NCI-H69 (cell line): ENCODE data around the gene ADAMTS17.

Experiments
- DNase-seq: peaks from one replicate; lab custom pipeline; 2025; lab: John Stamatoyannopoulos, UW

The ADAMTS17 gene

DNA sequence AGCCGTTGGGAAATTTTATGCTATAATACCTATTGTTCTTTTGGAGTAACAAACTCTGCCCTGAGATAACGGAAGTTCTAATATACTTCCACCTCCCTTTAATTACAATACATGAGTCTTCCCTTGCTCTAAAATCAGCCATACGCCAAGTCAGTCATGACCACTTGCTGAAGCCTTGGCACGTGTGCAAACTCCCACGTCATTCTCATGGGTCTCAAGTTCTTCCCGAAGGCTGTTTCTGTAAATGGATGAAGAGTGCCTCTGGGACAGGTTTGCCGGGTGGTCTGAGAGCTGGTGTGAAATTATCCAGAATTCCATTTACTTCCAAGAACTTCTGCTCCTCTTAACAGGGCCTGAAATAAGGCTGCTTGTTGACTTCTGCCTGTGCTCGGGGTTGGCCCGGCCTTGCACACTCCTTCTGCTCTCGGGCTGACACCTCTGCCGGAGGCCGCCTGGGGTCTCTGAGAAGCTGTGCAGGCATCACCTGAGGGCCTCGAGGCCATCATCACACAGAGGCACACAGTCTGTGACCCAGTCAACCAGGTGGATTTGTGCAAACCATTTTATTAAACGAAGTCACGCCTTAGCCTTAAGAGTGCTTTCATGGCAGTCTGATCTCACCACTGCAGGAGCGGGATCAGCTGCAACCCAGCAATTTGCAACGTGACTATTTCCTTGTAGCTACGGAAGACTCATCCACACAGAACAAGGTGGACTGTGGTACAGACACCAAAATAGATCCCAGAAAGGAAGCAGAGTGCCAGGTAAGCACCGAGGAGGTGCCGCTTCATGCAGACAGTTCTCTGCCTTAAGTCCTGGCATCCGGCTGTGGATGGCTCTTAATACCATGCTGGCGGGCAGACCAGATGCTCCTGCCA, 120.1 kb downstream of the ADAMTS17 start:
- DNase-seq = no peak

DNA sequence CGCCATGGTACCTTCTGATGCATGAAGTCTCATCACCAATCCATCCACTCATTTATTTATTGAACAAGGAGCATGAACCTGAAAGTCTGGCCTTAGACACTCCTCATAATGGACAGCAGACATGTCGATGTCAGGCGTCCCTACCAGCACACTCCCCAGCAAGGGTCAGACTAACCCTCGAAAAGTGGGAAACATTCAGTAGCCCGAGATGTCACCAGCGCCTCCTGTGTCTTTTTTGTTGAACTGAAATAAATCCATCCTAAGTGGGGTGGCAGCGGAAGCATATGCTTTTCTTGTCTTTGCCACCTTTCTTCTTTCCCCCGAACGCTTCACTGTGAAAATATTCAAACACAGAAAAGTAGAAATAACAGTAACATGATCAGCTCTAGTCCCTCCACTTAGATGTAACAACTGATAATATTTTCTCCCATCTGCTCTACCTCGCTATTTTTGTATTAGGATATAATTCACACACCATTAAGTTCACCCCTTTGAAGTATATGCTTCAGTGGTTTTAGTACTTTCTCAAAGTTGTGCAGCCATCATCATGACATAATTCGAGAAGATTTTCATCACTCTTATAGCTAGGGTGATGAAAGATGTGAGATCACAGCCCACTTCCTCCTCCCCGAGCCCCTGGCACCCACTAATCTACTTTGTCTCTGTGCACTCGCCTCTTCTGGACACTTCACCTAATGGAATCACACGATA, 121.6 kb downstream of the ADAMTS17 start:
- DNase-seq = no peak

- DNase-seq = no peak
Measured at GRCh38 chr15:100218434-100218833, 123.3 kb downstream of the ADAMTS17 start.

DNA sequence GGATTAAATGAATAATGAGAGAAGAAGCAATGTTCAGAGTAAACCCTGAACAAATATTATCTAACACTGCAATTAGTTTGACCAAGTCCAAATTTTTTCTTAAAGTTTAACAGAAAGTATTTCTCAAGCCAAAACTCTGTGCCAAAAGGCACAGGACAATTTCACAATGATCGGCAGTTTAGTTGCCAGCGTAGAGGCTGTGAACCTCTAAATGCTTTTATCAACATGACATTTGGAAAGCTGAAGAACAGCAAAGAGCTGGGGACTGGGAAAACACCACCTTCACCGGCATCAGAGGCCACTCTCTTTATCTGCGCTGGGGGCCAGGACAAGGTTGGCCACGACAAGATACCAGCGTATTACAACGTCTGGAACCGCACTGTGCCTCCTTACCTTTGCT, 125.6 kb downstream of the ADAMTS17 start:
- DNase-seq = no peak

DNA sequence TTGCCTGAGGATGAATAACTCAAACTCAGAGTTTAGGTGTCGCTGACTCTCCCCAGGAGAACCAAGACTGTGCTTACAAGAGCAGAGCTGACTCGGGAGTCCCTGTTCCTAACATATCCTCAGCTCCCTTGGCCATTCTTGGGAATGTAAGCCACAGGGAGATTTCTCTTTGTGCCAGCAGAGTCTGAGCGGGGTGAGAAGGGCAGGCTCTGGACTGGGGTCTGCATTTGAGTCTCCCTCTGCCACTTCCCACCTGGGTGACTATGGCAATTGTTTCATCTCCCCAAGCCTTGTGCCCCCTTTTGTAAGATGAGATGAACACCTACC, 126.0 kb downstream of the ADAMTS17 start:
- DNase-seq = no peak

DNA sequence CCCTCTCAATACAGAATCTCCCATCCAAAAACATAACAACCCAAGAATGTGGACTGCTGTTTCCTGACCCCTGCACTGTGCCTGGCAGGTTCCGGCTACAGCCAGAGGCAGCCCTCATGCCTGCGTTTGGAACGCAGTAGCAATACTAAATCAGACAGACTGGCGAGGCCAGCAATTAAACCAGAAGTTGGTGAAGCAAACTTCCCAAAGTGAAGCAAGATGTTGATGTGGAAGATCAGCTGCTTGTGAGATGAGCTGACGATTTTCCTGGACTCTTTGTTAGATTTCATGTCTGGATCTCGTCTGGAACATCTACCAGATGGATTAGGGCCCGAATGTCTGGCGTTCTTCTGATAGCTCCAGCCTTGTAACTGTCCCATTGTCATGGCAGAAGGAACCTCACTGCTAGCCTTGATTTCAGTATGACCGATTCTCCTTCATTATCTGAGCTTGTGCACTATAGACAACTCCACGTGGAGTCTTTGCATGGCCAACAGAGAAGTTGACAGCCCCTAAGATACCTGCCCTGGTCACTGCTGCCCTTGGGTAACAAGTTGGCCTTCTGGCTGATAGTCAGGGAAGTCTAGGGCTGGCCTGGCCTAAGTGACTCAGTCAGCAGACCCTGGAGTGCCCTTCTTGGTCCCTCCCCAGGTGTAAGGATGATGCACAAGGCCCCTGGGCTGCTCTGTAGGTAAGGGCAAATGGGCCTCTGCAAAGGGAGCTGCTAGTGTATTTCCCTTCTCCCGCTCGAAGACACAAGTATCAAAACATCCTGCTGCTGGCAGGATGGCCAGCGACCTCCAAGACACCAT, 126.5 kb downstream of the ADAMTS17 start:
- no peak for DNase-seq

DNA sequence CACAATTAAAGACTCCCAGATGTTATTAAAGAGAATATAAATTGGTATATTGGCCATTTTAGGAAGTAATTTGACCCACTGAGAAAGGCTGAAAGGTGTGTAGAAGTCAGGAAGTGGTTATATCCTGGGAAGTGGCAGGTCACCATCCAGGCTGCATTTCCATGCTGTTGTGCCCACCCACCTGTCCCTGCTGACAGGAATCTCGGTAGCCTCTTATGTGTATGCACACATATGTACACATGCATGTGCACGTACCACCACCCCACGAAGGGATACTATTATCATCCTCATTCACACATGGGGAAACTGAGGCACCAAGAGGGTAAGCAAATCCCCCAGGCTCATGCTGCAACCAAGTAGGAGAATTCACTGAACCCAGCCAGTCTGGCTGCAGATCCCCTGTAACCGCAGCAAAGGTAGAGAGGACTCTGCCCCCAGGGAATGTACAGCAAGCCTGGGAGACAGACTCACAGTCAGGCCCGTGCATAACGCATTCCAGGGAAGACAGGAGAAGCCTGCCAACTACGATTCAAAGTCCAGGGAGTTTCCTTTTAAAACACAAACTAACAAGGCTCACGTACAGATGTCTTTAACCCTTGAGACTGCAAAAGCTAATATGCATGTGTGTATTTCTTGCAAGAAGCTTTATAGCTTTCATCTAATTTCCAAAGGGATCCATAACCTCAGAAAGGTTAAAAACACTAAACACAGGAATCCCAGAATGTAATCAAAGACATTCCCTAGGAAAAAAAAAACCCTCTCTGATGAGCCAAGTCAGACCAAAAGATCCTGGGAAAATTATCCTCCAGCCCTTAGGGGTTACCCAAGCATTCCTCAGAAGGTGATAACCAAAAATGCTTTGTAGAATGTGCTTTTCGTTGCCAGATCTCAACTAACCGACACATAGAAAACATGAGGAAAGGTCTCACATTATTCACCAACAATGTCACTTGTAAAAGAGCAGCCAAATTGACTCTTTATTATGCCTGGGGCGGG, 129.6 kb downstream of the ADAMTS17 start:
- no peak for DNase-seq

DNA sequence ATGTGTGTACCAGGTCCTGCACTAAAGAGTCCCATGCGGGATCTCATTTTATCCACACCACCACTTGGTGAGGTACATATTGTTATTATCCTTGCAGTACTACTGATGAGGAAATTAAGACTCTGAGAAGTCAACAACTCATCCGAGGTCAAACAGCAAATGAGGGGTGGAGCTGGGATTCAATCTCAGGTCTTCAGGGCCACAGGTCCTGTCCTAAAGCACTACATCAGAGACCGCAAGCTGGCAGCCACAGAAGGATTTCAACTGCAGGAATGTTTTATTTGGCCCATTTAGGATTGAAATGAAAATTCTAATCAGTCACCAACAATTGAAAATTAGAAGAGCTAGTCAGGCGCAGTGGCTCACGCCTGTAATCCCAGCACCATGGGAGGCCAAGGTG, 131.4 kb downstream of the ADAMTS17 start:
- no peak for DNase-seq

- DNase-seq = no peak
Measured at GRCh38 chr15:100208921-100209603, 132.7 kb downstream of the ADAMTS17 start.

DNA sequence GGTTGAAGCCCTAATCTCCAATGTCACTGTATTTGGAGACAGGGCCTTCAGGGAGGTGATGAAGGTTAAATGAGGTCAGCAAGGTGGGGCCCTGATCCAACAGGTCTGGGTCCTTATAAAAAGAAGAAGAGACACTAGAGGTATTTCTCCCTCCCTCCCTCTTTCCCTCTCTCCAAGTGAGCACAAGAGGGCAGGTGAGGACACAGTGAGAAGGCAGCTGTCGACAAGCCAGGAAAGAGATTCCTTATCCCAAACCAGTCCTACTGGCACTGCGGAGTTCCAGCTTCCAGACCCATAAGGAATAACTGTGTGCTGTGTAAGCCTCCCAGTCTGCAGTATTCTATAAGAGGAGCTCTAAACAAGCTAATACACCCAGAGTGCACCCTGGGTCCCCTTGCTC, 134.7 kb downstream of the ADAMTS17 start:
- DNase-seq = no peak

GRCh38 chr15:100206643-100207042, 135.1 kb downstream of the ADAMTS17 start:
- DNase-seq = no peak

DNA sequence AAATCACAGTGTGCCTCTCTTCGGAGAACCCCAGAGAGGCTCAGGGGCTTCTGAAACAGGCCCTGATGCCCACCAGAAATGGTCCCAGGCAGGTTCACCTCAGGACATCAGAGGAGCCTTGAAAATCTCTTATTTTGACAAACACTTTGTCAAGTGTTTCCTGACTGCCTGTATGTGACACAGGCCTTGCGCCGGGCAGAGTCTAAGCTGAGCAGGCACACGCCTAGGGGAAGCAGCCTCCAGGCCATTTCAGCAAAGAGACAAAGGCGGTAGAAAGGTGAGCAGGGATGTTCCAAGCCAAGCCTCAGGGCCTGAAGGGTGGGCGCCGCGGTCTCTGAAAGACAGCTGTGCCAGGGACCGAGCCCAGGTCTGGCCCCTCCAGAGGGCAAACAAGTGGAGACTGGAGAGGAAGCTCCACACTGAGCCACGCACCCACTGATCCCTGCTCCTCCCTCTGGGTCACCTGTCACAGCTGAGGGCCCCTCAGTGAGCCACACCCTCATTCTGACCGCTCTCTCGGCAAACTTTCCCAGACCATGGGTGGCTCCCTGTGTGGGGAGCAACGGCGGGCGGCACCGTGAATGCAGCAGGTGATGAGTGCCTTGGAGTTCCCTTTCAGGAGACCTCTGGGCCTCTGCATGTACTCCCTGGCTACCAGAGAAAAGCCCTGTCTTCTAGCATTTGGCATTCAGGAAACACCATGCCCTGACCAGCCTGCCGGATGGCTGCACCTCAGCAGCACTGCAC, 136.1 kb downstream of the ADAMTS17 start:
- no peak for DNase-seq

DNA sequence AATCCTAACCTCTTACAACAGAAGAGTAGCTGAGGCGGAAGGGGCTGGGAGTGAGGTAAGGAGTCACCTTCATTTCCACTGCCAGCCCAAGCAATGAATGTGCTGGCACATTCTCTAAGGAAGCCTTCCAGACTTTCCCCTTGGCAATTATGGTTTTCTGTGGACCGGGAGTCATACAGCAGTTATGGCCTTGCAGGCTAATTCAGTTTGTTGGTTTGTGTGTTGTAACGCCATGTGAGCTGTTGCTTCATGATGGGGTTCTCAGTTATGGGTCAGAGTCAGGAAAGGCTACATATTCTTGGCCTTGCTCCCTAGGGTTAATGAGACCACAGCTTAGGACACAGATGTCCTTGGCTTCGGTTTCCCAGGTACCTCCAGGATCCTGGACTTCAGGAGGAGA, 137.0 kb downstream of the ADAMTS17 start:
- DNase-seq = no peak

- DNase-seq = no peak
Measured at GRCh38 chr15:100204211-100204610, 137.6 kb downstream of the ADAMTS17 start.

- DNase-seq = no peak
Measured at GRCh38 chr15:100202309-100202960, 139.3 kb downstream of the ADAMTS17 start.

GRCh38 chr15:100201376-100202280, 140.1 kb downstream of the ADAMTS17 start:
- no peak for DNase-seq

GRCh38 chr15:100200287-100200880, 141.4 kb downstream of the ADAMTS17 start:
- no peak for DNase-seq

DNA sequence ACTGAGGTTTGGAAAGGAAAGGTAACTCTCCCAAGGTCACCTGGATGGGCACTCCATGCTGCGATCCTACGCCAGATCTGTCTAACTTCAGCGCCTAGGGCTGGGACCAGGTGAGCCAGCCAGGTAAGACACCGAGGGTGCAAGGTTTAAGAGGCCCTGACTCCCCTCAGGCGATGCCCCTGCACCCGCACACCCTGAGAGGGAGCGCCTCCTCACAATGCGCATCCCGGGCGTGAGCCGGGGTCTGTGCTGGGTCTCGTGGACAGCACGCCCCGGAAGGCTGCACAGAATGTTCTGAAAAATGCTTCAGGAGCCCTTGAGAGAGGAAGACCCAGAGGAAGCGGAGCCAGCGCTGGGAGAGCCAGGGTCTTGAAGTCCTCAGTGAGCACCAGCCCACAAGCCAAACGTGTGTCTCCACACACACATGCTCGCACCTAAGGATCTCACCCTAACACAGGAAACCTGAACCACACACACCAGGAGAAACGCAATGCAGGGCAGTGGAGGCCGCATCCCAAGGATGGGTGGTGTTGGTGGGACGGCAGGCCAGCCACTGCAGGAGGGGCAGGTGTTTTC, 142.0 kb downstream of the ADAMTS17 start:
- no peak for DNase-seq
